ENCODE measurements around the gene CEP89.
"Not testable (repeated sequence)": the region's sequence is repeated elsewhere in the genome, so short reads cannot be mapped to it uniquely, and the experiment has no call there.

Gene CEP89

DNA sequence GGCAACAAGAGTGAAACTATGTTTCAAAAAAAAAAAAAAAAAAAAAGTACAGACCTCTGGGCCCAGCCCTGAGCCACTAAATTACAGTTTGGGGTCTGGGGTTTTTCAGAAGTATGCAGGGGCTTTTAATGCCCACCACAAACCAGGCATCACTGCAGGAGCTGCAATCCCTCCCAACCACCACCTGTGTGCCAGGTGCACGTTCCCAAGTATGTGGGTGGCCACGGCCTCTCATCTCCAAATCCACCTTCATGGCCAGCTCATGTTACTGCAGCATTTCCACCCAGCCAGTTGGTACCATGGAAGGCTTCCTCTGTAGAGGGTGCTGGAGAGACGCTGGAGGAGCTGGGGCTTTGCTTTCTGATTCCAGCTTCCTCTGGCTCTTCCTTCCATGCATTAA lies 26.5 kb downstream of the CEP89 start:
- no peak for DNase-seq

DNA sequence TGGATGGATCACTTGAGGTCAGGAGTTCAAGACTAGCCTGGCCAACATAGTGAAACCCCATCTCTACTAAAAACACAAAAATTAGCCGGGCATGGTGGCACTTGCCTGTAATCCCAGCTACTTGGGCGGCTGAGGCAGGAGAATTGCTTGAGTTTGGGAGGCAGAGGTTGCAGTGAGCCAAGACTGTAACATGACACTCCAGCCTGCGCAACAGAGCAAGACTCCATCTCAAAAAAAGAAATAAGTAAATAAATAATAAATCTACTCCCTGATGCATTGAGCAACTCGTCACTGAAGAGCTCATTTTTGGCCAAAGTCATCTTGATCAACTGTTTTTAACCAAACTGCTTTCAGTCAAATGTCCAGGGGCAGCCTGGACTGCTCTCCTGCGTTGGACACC lies 30.5 kb downstream of the CEP89 start:
- not testable (repeated sequence) for DNase-seq

DNA sequence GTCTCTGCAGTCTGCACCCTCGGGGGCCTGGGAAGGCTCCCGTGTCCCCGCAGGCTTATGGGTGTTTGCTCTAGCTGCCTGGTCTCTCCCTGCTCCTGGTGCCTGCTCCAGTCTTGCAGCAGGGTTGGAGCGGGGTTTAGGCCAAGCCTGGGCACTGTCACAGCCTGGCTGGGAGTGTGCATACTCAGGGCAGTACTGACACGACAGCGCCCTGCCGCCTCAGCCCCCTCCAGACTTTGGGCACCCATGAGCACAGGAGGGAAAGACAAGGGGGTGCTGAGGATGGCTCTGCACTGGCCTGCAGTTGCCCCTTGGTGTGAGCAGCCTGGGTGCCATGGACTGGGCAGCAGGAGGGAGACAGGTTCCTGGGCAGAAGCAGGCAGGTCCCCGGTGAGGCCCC lies 35.7 kb downstream of the CEP89 start:
- no peak for DNase-seq

DNA sequence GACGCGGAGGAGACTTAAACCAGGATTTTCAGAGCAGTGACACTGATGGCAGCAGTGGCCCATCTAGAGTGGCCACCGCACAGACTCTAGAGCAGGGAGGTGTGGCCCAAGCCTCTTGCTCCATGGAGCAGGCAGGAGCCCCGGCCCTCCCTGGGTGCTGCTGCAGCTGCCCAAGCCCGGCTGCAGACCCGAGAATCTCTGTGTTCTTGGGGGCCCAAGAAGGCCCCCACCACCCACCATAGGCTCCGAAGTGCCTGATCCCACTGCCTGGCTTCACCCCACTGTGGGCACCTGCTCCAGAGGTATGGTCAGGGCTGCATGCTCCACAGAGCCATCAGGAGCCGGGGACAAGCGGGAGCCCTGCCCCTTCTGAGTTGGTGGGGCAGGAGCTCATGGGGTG lies 36.1 kb downstream of the CEP89 start:
- no peak for DNase-seq

DNA sequence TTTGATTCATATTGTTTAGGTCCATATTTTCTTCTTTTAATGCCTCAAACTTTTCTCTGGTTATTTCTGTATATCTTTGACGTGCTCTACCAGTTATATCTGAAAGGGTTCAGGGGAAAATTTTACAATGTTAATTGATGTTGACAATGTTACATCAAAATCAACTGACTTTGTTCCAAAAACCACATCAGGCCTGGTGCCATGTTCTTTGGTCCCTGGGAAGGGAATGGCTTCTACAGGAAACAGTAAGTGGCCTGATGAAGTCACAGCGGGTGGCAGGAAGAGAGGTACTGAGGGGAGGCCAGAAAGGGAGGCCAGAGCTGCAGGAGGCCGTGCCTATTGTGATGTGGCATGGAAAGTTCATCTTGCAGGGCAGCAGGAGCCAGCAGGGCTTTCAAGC lies 38.2 kb downstream of the CEP89 start:
- DNase-seq, result no peak

DNA sequence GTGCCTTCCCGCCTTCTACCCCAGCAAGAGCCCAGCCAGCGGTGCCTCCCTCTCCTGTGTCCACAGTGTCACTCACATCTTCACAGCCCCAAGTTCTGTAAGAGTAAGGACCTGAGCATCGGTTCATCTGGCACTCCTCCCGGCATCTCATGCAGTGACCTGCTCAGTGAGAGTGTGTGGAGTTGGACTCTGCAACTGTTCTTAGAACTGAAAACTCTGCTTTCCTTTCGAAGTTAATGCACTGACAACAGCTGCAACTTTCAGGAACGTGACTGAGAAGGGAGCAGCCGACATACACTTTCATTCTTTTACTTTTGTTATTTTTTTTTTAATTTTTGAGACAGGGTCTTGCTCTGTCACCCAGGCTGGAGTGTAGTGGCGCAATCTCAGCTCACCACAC lies 41.2 kb downstream of the CEP89 start:
- DNase-seq, result no peak

DNA sequence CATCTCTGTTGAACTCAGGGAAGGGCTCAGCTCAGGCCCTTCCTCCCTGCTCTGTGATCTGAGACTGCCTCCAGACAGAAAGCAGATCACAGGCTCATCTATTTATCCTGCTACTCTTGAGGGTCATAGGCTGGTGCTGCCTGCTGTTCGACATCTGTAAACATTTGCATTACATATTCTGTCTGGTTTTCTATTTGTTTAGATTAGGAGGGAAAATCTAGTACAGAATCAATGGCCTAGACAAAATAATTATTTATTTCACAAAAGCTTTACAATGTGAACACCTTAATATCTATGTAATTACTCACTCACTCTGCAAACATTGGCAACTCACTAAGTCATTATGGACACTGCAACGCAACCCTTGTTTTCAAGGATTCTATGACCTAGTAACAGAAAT lies 43.0 kb downstream of the CEP89 start:
- no peak for DNase-seq

DNA sequence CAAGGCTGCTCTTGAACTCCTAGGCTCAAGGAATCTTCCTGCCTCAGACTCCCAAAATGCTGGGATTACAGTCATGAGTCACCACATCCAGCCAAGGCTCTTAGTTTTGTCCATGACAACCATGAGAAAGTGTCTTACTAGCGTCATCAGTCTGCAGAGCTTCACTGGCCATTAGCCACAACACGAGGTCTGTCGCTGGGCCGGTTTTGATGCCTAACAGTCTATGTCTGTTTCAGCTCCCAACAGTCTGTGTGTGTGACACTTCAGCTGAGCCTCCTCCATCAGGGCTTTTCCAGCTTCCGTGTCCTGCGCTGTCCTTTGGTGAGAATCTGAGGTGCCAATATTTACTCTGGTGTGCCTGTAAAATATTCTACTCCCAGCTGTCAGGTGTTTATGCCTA lies 47.6 kb downstream of the CEP89 start:
- no peak for DNase-seq

DNA sequence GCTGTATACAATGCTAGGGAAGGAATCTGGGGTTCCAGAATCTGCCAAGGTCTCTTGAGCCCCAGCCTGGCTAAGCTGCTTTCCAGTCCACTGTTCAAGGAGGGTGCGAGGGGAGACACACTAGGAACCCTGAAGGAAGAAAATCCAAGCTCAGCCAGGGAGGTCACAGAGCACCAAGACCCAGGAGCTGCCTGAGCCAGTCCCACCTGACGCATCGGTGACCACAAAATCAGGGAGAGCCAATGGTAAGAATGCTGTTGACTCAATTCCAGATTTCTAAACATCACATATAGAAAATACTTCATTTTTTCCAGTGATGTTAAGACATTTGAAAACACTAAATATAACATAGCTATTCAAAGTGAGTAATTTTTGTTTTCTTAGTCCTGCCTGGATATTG lies 50.1 kb downstream of the CEP89 start:
- no peak for DNase-seq

DNA sequence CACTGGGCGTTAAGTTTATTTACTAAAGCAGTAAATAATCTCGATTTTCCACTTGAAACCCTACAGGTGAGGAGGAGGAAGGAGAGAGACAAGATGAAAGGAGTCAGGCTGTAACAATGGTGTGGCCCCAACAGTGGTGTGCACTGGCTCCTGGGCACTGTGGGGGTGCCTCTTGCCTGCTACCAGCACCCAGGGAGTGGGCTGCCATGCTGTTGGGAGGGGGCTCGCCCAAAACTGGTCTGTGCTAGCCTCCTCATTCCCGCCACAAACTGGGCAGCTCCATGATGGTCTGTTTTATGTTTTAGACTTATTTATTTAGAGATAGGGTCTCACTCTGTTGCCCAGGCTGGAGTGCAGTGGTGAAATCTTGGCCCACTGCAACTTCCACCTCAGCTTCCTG lies 52.4 kb downstream of the CEP89 start:
- DNase-seq, result no peak

DNA sequence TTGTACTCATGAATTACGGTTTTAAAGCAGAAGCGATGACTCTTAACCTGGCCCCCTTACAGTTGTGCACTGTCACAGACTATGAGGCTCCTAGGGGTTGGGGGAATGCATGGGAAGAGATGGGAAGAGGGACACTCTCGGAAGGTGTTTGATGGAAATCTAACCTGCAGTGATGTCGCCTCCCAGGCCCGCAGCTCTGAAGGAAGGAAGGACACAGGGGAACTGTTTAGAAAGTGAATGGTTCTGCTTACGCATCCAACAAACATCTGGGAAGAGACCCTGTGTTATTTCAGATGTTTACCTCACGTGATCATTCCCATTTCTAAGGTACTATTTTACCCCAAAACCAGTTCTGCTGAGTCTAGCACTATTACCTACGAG lies 54.2 kb downstream of the CEP89 start:
- DNase-seq, result no peak

DNA sequence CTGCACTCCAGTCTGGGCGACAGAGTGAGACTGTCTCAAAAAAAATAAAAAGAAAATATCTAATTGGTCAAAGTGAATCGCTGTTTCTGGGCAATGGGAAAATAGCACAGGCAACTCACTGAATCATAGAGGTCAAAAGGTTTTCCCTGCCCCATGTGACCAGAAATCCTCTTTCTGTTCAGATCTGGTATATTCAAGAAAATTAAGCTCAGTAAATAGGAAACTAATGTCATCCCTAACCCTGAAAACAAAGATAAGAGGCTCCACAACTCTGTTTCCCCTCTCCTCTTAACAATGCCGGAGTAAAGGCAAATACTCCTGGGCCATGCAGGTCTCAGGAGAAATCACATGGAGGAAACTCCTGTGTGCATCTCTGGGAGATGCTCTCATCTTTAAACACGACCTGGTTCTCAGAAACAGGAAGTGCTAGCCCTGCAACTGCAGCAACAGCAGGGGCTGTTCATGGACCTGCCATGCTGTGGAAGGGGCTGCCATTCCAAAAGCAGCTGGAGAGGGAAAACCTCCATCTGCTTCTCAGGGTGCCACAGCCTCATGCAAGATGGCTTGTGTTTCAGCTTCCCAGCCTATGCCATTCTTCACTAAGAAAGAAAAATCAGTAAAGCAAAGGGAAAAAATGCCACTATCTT lies 54.7 kb downstream of the CEP89 start:
- DNase-seq, result no peak

DNA sequence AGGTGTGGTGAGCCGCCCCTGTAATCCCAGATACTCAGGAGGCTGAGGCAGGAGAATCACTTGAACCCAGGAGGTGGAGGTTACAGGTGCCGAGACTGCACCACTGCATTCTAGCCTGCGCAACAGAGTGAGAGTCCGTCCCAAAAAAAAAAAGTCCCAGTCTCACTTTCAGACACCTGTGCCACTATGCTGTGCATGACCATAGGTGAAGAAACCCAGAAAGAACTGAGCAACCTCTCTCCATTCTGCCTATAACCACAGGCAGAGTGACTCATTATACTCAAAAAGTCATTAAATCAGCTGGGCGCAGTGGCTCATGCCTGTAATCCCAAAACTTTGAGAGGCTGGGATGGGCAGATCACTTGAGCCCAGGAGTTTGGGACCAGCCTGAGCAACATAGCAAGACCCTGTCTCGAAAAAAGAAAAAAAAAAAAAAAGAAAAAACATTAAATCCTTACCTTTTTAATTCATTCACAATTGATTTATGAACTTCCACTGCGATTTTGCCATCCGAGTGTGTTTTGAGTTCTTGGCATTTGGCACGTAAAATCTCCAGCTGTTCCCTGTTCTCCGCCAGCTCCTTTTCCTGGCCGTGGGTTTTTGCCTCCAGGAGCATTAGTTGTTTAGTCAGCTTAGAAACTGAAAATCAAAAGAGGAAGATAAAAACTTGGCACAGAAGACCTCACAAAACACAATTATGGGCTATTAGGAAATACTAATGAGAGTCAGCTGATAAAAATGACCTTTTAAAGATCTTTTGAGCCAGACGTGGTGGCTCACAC lies 56.7 kb downstream of the CEP89 start:
- no peak for DNase-seq

DNA sequence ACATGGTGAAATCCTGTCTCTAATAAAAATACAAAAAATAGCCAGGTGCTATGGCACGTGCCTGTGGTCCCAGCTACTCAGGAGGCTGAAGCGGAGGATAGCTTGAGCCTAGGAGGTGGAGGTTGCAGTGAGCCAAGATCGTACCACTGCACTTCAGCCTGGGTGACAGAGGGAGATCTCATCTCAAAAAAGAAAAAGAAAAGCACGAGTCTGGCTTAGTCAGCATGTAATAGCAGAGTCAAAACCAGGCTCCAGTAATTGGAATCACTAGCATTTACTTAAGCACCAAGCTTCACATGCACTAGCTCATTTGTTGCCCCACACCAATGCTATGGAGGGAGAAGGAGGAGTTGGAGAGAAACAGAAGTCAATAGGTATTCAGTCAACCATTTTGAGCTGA lies 60.3 kb downstream of the CEP89 start:
- DNase-seq, result no peak

DNA sequence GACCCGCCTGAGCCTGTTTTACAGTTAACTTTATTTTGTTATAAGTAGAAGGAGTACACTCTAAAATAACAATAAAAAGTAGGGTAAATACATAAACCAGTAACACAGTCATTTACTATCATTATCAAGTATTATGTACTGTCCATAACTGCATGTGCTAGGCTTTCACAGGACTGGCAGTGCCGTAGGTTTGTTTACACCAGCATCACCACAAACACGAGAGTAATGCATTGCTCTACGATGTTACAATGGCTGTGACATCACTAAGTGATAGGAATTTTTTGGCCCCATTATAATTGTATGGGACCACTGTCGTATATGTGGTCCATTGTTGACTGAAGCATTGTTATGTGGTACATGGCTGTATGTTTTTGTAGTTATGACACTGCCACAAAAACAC lies 60.9 kb downstream of the CEP89 start:
- DNase-seq, result no peak

DNA sequence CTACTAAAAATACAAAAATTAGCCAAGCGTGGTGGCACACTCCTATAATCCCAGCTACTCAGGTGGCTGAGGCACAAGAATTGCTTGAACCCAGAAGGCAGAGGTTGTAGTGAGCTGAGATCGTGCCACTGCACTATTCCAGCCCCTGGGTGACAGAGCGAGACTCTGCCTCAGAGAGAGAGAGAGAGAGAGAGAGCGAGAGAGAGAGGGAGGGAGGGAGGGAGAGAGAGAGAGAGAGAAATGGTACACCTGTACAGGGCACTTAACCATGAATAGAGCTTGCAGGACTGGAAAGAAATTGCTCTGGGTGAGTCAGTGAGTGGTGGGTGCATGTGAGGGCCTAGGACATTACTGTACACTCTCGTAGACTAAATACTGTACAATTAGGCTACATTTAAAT lies 61.7 kb downstream of the CEP89 start:
- no peak for DNase-seq

DNA sequence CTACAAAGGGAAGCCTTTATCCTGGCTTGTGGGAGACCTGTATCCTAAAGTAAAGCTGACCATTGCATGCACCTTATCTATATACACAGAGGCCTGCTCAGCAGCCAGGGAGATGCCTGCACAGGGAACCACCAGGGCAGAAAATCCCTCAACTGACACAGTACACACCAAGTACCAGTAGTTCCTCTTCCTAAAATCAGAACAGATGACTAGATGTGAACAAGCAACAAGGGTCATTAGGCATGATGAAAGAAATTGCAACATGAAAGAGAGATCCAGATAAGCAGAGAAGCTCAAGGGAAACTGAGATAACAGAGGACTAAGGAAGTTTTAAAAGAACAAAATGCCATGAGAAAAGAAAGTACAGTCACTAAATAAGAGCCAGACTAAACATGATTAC lies 62.5 kb downstream of the CEP89 start:
- DNase-seq, result no peak

DNA sequence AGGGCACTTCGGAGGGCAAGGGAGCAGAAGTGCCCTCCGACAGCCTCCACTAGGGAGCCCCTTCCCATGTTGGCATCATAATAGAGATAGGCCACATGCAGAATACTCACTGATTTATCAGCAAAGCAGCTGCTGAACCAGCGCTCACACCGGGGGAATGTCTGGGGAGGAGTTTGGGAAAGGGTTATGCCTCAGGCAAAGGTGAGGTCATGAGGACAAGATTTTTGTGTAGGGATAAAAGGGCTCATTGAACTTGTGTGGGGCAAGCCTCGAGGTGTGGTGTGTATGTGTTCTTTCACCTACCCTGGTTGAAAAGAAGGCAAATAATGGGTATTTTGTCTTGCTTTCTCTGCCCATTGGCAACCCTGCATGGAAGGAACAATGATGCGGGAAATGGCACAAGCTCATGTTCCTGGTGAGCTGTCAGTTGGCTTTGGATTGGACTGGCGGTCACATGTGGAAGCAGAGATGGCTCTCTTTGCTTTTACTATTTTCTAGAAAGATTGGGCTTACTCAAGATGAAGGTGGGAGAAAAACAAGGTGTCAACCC lies 63.0 kb downstream of the CEP89 start:
- DNase-seq, result no peak

DNA sequence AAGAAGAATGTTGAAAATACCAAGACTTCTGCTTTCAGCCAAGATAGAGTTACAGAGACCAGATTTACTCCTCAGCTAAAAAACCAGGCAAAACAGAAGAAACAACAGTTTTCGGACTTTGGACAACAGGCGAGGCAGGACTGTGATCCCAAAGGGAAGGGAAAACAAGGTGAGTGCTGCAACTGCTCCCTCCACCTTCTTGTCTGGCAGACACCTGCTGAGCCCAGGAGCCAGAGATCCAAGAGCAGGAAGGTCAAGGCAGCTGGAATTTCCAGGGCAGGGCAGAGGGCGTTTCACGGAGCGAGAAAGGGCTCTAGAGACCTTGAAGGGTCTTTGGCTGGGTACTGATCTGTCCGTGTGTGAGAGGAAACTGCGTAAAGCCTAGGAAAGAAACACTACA lies 69.3 kb downstream of the CEP89 start:
- DNase-seq, result no peak

DNA sequence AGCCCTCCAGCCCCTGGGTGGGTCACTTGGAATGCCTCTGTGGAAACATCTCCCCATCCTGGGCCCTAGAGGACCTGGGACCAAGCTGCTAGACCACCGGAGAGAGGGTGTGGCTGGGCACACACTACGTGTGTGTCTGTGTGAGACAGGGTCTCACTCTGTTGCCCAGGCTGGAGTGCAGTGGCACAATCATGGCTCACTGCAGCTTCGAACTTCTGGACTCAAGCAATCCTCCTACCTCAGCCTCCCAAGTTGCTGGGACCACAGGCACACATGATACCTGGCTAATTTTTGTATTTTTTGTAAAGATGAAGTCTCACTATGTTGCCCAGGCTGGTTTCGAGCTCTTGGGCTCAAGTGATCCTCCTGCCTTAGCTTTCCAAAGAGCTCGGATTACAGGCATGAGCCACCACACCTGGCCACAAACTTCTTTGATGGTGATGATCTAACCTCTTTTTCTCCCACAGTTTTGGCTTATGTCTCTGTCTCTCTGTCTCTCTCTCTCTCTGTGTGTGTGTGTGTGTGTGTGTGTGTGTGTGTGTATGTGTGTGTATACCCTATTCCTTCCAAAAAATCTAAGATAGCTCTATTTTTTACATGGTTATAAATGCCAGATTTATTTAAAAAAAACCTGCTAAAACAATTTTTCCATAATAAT lies 70.1 kb downstream of the CEP89 start:
- DNase-seq, result no peak

DNA sequence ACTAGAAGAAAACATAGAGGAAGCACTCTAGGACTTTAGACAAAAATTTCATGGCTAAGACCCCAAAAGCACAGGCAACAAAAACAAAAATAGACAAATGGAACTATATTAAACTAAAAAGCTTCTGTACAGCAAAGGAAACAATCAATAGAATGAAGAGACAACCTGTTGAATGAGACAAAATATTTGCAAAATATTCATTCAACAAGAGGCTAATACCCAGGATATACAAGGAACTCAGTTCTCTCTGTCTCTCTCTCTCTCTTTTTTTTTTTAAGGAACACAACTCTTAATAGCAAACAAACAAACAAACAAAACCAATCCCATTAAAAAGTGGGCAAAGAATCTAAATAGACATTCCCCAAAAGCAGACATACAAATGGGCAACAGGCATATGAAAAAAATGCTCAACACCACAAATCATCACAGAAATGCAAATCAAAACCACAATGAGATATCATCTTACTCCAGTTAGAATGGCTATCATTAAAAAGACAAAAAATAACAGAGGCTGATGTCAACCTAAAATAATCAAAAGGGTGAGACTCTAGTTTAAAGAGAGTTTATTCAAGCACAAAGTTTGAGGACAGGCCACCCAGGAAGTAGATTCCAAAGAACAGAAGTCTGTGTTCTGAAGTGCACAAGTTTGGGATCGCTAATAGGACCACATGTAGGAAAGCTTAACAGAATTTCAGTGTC lies 75.1 kb downstream of the CEP89 start:
- no peak for DNase-seq

DNA sequence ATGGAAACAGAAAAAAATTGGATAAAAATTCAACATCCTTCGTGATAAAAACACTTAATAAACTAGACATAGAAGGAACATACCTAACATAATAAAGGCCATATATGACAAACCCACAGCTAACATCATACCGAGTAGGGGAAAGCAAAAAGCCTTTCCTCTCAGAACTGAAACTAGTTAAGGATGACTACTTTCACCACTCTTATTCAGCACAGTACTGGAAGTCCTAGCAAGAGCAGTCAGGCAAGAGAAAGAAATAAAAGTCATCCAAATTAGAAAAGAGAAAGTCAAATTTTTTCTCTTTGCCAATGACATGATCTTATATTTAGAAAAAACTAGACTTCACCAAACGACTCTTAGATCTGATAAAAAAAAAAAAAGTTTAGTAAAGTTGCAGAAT lies 76.4 kb downstream of the CEP89 start:
- no peak for DNase-seq

DNA sequence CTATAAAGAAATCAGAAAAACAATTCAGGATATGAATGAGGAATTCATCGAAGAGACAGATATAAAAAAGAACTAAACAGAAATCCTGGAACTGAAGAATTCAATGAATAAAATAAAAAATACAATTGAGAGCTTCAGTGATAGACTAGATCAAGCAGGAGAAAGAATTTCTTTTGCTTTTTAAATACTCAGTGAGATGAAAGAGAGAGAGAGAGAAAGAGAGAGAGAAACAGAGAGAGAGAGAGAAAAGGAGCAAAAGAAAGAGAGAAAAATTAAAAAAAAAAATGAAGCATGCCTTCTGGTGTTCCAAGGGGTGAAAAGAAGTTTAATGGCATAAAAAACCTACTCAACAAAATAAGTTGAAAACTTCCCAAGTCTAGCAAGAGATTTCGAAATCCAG lies 80.1 kb downstream of the CEP89 start:
- DNase-seq, result no peak

DNA sequence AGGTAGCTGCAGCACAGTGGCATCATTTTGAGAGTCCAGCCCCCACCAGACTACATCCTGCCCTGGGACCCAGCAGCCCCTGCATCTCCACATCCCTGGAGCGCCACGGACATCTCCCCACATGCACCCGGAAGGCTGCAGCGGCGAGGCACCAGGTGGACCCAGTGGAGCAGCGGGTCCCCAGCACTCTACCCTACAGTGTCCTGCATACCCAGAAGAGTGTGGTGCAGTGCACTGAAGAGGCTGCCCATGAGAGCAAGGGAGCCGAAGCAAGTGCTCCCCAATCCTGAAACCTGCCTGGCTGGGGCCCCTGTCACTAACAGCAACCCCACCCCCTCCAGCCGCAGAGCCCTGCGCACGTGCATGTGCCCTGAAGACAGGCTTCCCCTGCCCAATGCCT lies 80.9 kb downstream of the CEP89 start:
- DNase-seq, result no peak
